ENCODE results near the gene UNC50.

- TF ChIP-seq, protein P1, sequence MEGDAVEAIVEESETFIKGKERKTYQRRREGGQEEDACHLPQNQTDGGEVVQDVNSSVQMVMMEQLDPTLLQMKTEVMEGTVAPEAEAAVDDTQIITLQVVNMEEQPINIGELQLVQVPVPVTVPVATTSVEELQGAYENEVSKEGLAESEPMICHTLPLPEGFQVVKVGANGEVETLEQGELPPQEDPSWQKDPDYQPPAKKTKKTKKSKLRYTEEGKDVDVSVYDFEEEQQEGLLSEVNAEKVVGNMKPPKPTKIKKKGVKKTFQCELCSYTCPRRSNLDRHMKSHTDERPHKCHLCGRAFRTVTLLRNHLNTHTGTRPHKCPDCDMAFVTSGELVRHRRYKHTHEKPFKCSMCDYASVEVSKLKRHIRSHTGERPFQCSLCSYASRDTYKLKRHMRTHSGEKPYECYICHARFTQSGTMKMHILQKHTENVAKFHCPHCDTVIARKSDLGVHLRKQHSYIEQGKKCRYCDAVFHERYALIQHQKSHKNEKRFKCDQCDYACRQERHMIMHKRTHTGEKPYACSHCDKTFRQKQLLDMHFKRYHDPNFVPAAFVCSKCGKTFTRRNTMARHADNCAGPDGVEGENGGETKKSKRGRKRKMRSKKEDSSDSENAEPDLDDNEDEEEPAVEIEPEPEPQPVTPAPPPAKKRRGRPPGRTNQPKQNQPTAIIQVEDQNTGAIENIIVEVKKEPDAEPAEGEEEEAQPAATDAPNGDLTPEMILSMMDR (IDR thresholded peaks at IDR 0.05; ENCODE audit: insufficient read depth, low read length, poor library complexity, severe bottlenecking), result no peak
- TF ChIP-seq EZH2phosphoT487 (conservative IDR thresholded peaks at IDR 0.05; ENCODE audit: low read length), result no peak
These were observed 35.0 kb upstream of the UNC50 start for GRCh38 chr2:98573426-98573825.

All from SU-DHL-6 (cell line).